ENCODE results near the gene ZBTB49.

DNA sequence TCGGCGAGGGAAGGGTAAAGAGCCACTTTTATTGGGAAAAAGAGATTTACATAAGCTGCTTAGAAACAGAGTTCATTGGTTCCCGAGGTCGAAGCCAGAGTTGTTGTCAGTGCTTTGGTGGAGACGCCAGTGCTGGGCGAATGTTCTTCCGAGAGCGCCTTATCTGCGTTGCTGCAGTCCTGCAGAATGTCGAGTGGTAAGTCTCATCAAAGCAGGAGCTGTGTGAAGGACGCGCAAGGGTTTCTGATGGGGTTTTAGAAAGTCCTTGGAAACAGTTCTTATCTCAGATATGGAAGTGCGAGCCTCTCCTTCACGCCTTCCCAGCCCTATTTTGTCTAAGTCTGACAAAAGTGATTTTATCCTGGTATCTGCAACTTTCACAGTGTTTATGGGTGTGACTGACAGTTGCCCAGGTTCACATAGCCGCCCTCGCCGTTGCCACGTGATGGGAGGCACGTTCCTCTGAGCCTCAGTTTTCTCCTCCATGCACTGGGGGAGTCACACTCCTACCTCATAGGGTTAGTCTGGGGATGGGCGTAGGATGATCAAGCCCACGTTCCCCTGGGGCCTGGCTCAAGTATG, 49.5 kb downstream of the ZBTB49 start:
- no peak for TF ChIP-seq CTCF (IDR thresholded peaks at IDR 0.05; ENCODE audit: poor library complexity, severe bottlenecking)
- no peak for TF ChIP-seq SMC3 (conservative IDR thresholded peaks at IDR 0.05; ENCODE audit: poor library complexity)
- no peak for TF ChIP-seq EP300 (conservative IDR thresholded peaks at IDR 0.05; ENCODE audit: poor library complexity, severe bottlenecking)
- no peak for TF ChIP-seq RAD21 (conservative IDR thresholded peaks at IDR 0.05)
- no peak for TF ChIP-seq TAF1 (IDR thresholded peaks at IDR 0.05; ENCODE audit: low read depth)
- TF ChIP-seq EZH2 (IDR thresholded peaks at IDR 0.05; ENCODE audit: borderline replicate concordance, insufficient read depth, low read length, poor library complexity, severe bottlenecking): no peak
